GM19463 (cell line): ENCODE data around the gene QKI.
"Not testable (repeated sequence)": the region's sequence is repeated elsewhere in the genome, so short reads cannot be mapped to it uniquely, and the experiment has no call there.

Source experiments
- ATAC-seq: cut with Tn5 transposase; IDR thresholded peaks from one replicate; pipeline ENCODE4 v1.9.1; 2021; ENCODE audit warnings: mild to moderate bottlenecking, moderate library complexity; ENCODE audit not compliant: unreplicated experiment

QKI gene

DNA sequence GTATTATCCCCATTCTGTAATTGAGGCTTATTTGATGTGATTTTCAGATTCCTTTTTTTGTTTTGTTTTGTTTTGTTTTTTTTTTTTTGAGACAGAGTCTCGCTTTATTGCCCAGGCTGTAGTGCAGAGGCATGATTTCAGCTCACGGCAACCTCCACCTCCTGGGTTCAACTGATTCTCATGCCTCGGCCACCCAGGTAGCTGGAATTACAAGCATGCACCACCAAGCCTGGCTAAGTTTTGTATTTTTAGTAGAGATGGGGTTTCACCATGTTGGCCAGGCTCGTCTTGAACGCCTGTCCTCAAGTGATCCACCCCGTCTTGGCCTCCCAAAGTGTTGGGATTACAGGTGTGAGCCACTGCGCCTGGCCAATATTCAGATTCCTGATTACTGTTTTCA lies 62.4 kb downstream of the QKI start:
- ATAC-seq: not testable (repeated sequence)

- ATAC-seq: no peak
Measured at GRCh38 chr6:163483107-163483506, 68.6 kb downstream of the QKI start.

DNA sequence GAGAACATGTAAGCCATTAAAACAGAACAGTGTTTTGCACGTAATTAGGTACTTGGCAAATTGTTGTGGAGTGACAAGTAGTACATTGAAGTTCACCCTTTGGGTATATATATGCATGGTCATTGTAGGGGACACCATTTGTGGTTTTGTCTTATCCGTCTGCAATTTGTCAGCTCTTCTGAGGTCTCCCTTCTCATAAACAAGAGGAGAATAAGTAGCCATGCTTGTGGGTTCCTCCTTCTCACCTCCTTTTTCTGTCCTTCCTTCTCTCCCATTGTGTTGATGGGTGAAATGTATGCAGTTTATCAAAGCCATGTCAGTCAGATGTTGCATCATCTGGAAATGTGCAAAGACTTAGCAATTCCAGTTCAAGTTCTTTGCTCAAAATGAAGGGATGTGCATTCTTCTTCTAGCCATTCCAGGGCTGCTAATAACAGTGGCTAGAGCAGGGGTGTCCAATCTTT lies 70.9 kb downstream of the QKI start:
- ATAC-seq: no peak

- ATAC-seq: no peak
Measured at GRCh38 chr6:163486821-163487220, 72.3 kb downstream of the QKI start.

GRCh38 chr6:163487606-163488005 lies 73.1 kb downstream of the QKI start:
- no peak for ATAC-seq

DNA sequence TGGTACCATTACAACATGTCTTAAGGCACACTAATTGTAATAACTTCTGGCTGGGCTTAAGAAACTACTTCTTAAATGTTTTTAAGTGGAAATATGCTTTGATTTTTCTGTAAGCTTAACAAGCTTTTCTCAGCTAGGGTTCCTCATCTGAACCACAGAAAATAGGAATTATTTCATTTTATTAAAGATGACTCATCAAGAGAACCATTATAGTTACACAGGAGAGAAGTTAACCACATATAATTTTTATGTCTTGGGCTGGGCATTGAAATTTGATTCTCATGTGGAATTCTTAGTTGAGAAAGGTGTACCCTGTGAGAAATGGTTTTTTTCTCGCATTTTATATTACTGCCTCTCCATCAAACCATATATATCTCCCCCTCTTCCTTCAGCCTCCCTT lies 75.1 kb downstream of the QKI start:
- no peak for ATAC-seq

DNA sequence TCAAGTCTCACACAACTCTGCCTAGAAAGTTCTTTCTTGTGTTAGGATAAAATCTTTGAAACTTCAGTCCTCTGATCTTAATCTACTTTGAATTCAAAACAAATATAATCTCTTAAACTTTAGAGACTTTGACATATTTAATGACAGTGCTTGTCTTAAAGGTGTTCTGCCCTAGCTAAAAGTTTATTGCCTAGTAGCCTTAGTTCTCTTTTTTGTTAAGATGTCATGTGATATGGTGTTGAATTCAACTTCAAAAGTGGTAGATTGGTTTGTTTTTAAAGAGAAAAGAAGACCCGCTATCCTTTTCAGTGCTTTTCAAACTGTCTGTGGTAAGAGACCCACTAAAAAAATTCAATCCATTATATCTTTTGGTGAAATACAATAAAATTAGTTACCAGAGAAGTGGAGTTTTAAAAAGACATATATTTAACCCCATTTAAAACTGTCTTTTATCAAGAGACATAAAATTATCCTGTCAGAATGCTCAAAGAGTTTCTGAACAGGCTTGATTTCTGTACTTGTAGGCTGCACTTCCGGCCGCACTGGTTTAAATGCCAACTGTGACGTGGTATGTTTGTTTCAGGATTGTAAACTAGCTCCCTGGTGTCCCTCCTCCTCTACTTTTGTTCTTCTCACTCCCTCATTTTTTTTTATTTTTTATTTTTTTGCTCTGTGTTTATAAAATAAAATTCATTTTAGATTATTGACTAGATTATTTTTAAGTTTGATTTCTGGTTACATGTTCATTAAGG lies 76.5 kb downstream of the QKI start:
- ATAC-seq: no peak

DNA sequence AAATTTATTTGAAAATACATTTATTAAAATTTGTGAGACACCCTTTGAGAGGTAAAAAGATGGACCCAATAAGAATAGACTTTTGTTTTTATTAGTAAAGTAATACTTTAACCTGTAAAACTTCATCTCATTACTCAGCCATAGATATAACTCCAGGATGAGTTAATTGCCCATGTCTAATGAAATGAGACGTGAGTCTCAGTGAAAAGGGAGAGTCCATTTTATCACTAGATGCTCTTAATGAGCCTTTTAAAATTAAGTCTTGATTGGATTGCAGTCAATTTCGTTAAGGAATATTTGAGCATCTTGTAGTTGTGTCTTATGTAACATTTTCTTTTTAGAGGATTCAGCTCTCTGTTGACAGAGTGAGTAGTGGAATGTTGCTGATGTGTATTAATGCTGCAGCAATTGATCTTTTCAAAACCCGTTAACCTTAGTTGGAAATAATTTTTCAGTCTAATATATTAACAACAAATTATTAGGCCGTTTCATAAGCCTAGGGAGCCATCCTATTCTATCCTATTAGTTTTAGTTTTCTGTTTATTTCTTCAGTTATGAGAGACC lies 77.3 kb downstream of the QKI start:
- no peak for ATAC-seq

GRCh38 chr6:163494279-163494727 lies 79.8 kb downstream of the QKI start:
- no peak for ATAC-seq

GRCh38 chr6:163496205-163496604 lies 81.7 kb downstream of the QKI start:
- ATAC-seq: peak; percentile 71

GRCh38 chr6:163500105-163500504 lies 85.6 kb downstream of the QKI start:
- ATAC-seq: no peak

GRCh38 chr6:163501026-163501425 lies 86.5 kb downstream of the QKI start:
- ATAC-seq: no peak

DNA sequence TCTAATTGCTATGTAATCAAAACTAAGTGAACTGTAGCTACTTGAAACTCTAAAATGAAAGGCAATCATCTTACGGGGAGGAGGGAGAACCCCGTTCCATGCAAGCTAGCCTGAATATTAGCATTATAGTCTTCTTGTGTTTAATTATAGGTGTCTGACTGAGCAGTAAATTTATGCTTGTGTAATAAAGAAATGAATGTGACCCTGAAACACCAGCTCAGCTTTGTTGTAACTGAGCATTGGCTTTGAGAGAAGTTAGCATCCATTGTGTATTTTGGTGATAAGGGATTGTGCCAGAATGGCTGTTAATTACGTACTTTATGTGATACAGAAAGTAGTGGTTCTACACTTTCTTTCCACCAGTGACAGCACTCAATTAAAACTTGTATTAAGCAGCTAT lies 86.9 kb downstream of the QKI start:
- ATAC-seq: no peak

DNA sequence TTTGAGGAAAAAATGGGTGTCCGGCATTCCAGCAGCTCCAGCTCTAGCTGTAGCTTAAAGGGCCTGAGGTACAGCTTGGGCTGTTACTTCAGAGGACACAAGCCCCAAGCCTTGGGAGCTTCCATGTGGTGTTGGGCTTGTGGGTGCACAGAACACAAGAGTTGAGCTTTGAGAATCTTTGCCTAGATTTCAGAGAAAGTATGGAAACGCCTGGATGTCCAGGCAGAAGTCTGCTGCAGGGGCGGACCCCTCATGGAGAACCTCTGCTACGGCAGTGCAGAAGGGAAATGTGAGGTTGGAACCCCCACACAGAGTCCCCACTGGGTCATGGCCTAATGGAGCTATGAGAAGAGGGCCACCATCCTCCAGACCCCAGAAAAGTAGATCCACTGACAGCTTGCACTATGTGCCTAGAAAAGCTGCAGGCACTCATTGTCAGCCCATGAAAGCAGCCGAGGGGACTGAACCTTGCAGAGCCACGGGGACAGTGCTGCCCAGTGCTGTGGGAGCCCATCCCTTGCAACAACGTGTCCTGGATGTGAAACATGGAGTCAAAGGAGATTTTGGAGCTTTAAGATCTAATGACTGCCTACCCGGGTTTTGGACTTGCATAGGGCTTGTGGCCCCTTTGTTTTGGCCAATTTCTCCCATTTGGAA lies 90.6 kb downstream of the QKI start:
- no peak for ATAC-seq

- ATAC-seq: no peak
Measured at GRCh38 chr6:163507965-163508364, 93.4 kb downstream of the QKI start.

DNA sequence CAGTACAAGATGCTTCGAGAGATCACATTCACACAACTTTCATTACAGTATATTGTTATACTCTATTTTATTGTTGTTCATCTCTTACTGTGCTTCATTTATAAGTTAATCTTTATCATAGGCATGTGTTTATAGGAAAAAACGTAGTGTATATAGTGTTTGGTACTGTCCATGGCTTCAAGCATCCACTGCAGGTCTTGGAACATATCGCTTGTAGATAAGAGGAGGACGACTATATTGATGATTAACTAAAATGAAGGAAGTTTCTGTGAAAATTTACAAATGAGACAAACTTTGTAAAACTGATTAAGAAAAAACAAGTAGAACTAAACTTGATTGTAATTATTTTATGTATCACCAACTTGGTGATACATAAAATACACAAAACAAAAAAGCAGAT lies 98.5 kb downstream of the QKI start:
- no peak for ATAC-seq

- no peak for ATAC-seq
Measured at GRCh38 chr6:163513570-163514166, 99.2 kb downstream of the QKI start.

DNA sequence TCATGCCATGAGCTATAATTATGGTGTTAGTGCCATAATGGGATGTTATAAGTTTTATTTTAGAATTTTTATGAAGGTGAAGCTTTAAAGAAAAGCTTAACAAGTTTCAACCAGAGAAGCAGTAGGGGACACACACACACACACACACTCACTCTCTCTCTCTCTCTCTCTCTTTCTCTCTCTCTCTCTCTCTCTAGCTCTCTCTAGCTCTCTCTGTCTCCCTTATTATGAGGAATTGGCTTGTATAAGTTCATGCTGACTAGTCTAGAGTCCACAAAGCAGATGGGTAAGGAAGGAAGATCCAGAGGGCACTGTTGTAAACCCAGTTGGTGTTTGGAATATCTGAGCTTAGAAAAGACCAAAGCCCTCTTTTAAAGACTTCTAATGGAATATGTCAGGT lies 102.4 kb downstream of the QKI start:
- ATAC-seq: no peak

DNA sequence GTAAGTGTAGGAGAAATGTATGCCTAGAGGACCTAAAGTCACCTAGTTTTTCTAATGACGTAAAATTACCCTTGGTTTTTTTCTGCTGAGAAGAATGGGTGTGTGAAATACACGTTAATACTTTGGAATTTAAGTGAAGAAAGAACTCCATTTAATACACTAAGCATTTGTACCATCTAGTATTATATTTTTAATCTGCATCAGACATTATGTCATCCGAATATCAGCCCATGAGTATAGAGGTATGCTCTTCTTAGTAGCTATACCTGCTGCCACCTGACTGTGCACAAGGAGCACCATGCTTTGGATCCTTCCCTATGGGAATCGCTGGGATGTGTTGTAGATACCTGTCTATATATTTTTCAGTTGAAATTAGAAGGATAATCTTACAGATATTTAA lies 106.4 kb downstream of the QKI start:
- no peak for ATAC-seq

- ATAC-seq: no peak
Measured at GRCh38 chr6:163522033-163522432, 107.5 kb downstream of the QKI start.

DNA sequence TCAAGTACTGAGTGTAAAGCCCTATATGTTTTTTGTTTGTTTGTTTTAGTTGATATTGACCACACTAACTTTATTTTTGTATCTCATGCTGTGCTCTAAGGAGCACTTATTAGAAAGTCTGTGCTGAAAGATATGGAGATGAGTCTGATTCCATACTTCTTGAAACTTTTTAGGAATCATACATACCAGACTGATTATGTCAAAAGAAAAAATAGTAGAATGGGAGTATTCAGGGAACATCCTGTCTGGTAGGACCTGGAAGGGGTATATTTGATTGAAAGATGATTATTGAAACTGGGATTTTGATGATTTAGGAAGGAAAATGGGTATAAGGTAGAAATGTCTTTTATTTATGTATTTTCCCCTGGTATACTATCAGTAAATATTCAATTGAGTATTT lies 111.4 kb downstream of the QKI start:
- no peak for ATAC-seq

DNA sequence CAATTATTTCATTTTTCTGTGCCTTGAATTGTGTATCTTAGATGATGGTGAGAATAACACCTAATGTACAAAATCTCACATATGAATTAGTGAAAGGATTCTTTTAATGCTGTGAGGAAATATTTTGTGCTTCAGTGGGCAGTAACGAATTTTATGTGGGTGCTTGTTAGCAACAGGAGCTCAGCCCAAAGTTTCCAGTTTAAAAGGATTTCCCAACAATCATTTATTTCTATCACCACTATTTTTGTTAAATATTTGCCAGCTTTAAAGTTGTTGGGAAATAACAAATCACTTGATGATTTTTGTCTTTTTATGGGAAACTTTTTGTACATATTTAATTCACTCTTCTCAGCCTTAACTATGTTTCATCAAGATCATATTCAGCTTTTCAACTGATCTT lies 111.8 kb downstream of the QKI start:
- no peak for ATAC-seq
